HCT116 (cell line): ENCODE measurements around the gene FGF3.

Experiments used
- ATF3 ChIP-seq: IDR thresholded peaks from 2 replicates; pipeline ENCODE4 v1.6.1; 2012
- CEBPB ChIP-seq: IDR thresholded peaks from 2 replicates; pipeline ENCODE4 v1.6.1; 2012; ENCODE audit warnings: low read depth
- CTCF ChIP-seq, 3 experiments: fragments of 200-600 bp in 1 of 3; sonication (generic) in 1 of 3; IDR thresholded peaks in 2 of 3; conservative IDR thresholded peaks in 1 of 3; 2 replicates each; pipeline ENCODE4 v1.5.1; 2012 to 2017; ENCODE audit warnings: low read depth in 2 of 3, low read length in 2 of 3, antibody characterized with exemption in 1 of 3, borderline replicate concordance in 1 of 3, control low read depth in 1 of 3, mild to moderate bottlenecking in 1 of 3, mixed read lengths in 1 of 3, mixed run types in 1 of 3, moderate library complexity in 1 of 3; ENCODE audit not compliant: insufficient read depth in 1 of 3
- POLR2A ChIP-seq: IDR thresholded peaks from 2 replicates; pipeline ENCODE4 v1.7.0; 2011; ENCODE audit warnings: borderline replicate concordance; ENCODE audit not compliant: insufficient read depth, insufficient read length; ENCODE audit errors: extremely low read depth
- RAD21 ChIP-seq: IDR thresholded peaks from 2 replicates; pipeline ENCODE4 v1.6.1; 2012; ENCODE audit warnings: low read depth, mild to moderate bottlenecking
- REST ChIP-seq: IDR thresholded peaks from 2 replicates; pipeline ENCODE4 v1.6.1; 2012; ENCODE audit warnings: low read depth
- SP1 ChIP-seq: IDR thresholded peaks from 2 replicates; pipeline ENCODE4 v1.6.1; 2012; ENCODE audit warnings: low read depth
- YY1 ChIP-seq: IDR thresholded peaks from 2 replicates; pipeline ENCODE4 v1.6.1; 2011; ENCODE audit warnings: low read length, low read depth, moderate library complexity, mild to moderate bottlenecking; ENCODE audit not compliant: insufficient replicate concordance; ENCODE audit errors: extremely low read depth
- ZNF274 ChIP-seq: fragments of 200-500 bp; sonication (Bioruptor generic); IDR thresholded peaks from 2 replicates; pipeline ENCODE4 v1.6.1; 2014; ENCODE audit warnings: mild to moderate bottlenecking, low read depth, low read length, inconsistent platforms
- TF ChIP-seq, protein P1 (sequence below): IDR thresholded peaks from 2 replicates; pipeline ENCODE4 v1.6.1; 2012

- TF ChIP-seq CTCF (IDR thresholded peaks at IDR 0.05 in 2 of 3, conservative IDR thresholded peaks at IDR 0.05 in 1 of 3; ENCODE audit: borderline replicate concordance in 1 of 3, insufficient read depth in 1 of 3, low read depth in 2 of 3, low read length in 2 of 3) (no peak), ATF3 (no peak), YY1 (no peak), REST (no peak), CEBPB (no peak), SP1 (no peak), ZNF274 (no peak), POLR2A (no peak), RAD21 (no peak)
- TF ChIP-seq, protein P1, sequence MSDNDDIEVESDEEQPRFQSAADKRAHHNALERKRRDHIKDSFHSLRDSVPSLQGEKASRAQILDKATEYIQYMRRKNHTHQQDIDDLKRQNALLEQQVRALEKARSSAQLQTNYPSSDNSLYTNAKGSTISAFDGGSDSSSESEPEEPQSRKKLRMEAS, result no peak
Observed at GRCh38 chr11:69868871-69869270, 49.7 kb upstream of the FGF3 start.
